Progenitor cell of endocrine pancreas (in vitro differentiated cells): ENCODE data around the gene HMGA1. TPM values are rescaled to one million over a fixed set of nuclear protein-coding genes. Genes with fewer than 3 reads are reported as not detected.

Experiments used
- DNase-seq: peaks from one replicate; pipeline ENCODE4 v3.0.0; 2021; ENCODE audit warnings: low spot score; ENCODE audit not compliant: unreplicated experiment
- H3K27ac Mint-ChIP-seq: 2 replicates; pipeline ENCODE4 v1.8.0; 2021; ENCODE audit warnings: mild to moderate bottlenecking, moderate library complexity, mixed read lengths
- H3K27me3 Mint-ChIP-seq: 2 replicates; pipeline ENCODE4 v1.8.0; 2021; ENCODE audit warnings: mixed read lengths
- H3K36me3 Mint-ChIP-seq: 2 replicates; pipeline ENCODE4 v1.8.0; 2022; ENCODE audit warnings: mixed read lengths; ENCODE audit not compliant: insufficient read depth
- H3K4me1 Mint-ChIP-seq: 2 replicates; pipeline ENCODE4 v1.8.0; 2021; ENCODE audit warnings: low read depth, mixed read lengths
- H3K4me3 Mint-ChIP-seq: 2 replicates; pipeline ENCODE4 v1.8.0; 2021; ENCODE audit warnings: low read depth, mild to moderate bottlenecking, moderate library complexity, mixed read lengths
- H3K9me3 Mint-ChIP-seq: 2 replicates; pipeline ENCODE4 v1.8.0; 2021; ENCODE audit warnings: low read depth, mixed read lengths
- CTCF ChIP-seq: fragments of 200-600 bp; sonication (generic); IDR thresholded peaks from one replicate; pipeline ENCODE4 v1.5.0; 2021; ENCODE audit warnings: antibody characterized with exemption, mild to moderate bottlenecking; ENCODE audit not compliant: unreplicated experiment
- total RNA-seq: library from RNA; stranded (reverse); gene quantifications from 2 replicates; pipeline ENCODE4 v1.2.1, GENCODE V29; 2021

The HMGA1 gene
- total RNA-seq, 1 donor from 2014 or later: 769 TPM

GRCh38 chr6:34196116-34196832 lies 40.4 kb upstream of the HMGA1 start:
- peak; percentile 95 for TF ChIP-seq CTCF
- Mint-ChIP-seq H3K4me3 (peak overlapping the region; percentile 66), H3K36me3 (no peaks in the 10 kb centered on the region), H3K27ac (no peak overlapping the region), H3K4me1 (peaks cover 3% of the 10 kb centered on the region), H3K27me3 (peaks cover 15% of the 10 kb centered on the region), H3K9me3 (no peaks in the 10 kb centered on the region)
- peak; percentile 82 for DNase-seq

GRCh38 chr6:34196833-34197195 lies 39.9 kb upstream of the HMGA1 start:
- Mint-ChIP-seq H3K27me3 (peaks cover 17% of the 10 kb centered on the region), H3K36me3 (no peaks in the 10 kb centered on the region), H3K4me1 (peaks cover 3% of the 10 kb centered on the region), H3K27ac (no peak overlapping the region), H3K4me3 (no peak overlapping the region), H3K9me3 (no peaks in the 10 kb centered on the region)
- no peak for TF ChIP-seq CTCF
- DNase-seq: no peak

- no peaks in the 10 kb centered on the region for H3K36me3 Mint-ChIP-seq
- H3K27me3 Mint-ChIP-seq: peaks cover 8% of the 10 kb centered on the region
- TF ChIP-seq CTCF: no peak
- peaks cover 3% of the 10 kb centered on the region for H3K4me1 Mint-ChIP-seq
- no peak overlapping the region for H3K27ac Mint-ChIP-seq
- no peak overlapping the region for H3K4me3 Mint-ChIP-seq
- no peak for DNase-seq
- no peaks in the 10 kb centered on the region for H3K9me3 Mint-ChIP-seq
Measured at GRCh38 chr6:34200340-34200971, 36.2 kb upstream of the HMGA1 start.

- DNase-seq: no peak
- Mint-ChIP-seq H3K9me3 (no peaks in the 10 kb centered on the region), H3K27me3 (peaks cover 4% of the 10 kb centered on the region), H3K4me3 (no peak overlapping the region), H3K4me1 (no peaks in the 10 kb centered on the region), H3K27ac (no peak overlapping the region), H3K36me3 (no peaks in the 10 kb centered on the region)
- no peak for TF ChIP-seq CTCF
Measured at GRCh38 chr6:34201455-34202107, 35.1 kb upstream of the HMGA1 start.

- no peaks in the 10 kb centered on the region for H3K36me3 Mint-ChIP-seq
- no peaks in the 10 kb centered on the region for H3K9me3 Mint-ChIP-seq
- no peaks in the 10 kb centered on the region for H3K4me1 Mint-ChIP-seq
- peaks cover 6% of the 10 kb centered on the region for H3K27me3 Mint-ChIP-seq
- DNase-seq: no peak
- H3K27ac Mint-ChIP-seq: no peak overlapping the region
- H3K4me3 Mint-ChIP-seq: no peak overlapping the region
- TF ChIP-seq CTCF: no peak
Measured at GRCh38 chr6:34202329-34203201, 34.1 kb upstream of the HMGA1 start.
